Lung (tissue), 12 donors: Measurements from ENCODE around the gene PGD. TPM values are rescaled to one million over a fixed set of nuclear protein-coding genes. Genes with fewer than 3 reads are reported as not detected.
"Not testable (repeated sequence)": the region's sequence is repeated elsewhere in the genome, so short reads cannot be mapped to it uniquely, and the experiment has no call there.

Experiments used
- ATAC-seq: fragments of 200-7000 bp; cut with Tn5 transposase; one replicate; pipeline ENCODE4 v1.9.1; 2020; ENCODE audit warnings: moderate number of reproducible peaks; ENCODE audit not compliant: insufficient read depth, low FRiP score
- DNase-seq, 3 donors: peaks; one replicate each; pipeline ENCODE4 v3.0.0-alpha.2; 2013 to 2017
- H3K27ac ChIP-seq, 2 donors: one replicate each; pipeline ENCODE4 v1.5.1; 2013; ENCODE audit warnings: mild to moderate bottlenecking in 2 of 2, moderate library complexity in 2 of 2, control low read depth in 1 of 2, inconsistent platforms in 1 of 2, low read depth in 1 of 2, low read length in 1 of 2
- H3K27me3 ChIP-seq, 3 donors: one replicate each; pipeline ENCODE4 v1.5.1; 2013; ENCODE audit warnings: low read length in 2 of 3; ENCODE audit not compliant: control insufficient read depth in 3 of 3, insufficient read depth in 3 of 3
- H3K36me3 ChIP-seq, 4 donors: one replicate each; pipeline ENCODE4 v1.5.1; 2013; ENCODE audit warnings: low read length in 4 of 4, mild to moderate bottlenecking in 1 of 4, moderate library complexity in 1 of 4; ENCODE audit not compliant: control insufficient read depth in 4 of 4, insufficient read depth in 4 of 4
- H3K4me1 ChIP-seq, 5 donors: one replicate each; pipeline ENCODE4 v1.5.1; 2013; ENCODE audit warnings: low read length in 5 of 5, mild to moderate bottlenecking in 2 of 5, moderate library complexity in 1 of 5; ENCODE audit not compliant: control insufficient read depth in 5 of 5, insufficient read depth in 5 of 5
- H3K4me3 ChIP-seq: one replicate; pipeline ENCODE4 v1.5.1; 2013; ENCODE audit warnings: mild to moderate bottlenecking, control low read depth, moderate library complexity
- H3K9ac ChIP-seq, 2 donors: one replicate each; pipeline ENCODE4 v1.5.1; 2013; ENCODE audit warnings: low read length in 2 of 2, control low read depth in 1 of 2; ENCODE audit not compliant: insufficient read depth in 1 of 2
- H3K9me3 ChIP-seq, 4 donors: one replicate each; pipeline ENCODE4 v1.5.1; 2013; ENCODE audit warnings: low read length in 3 of 4, mild to moderate bottlenecking in 1 of 4, moderate library complexity in 1 of 4; ENCODE audit not compliant: control insufficient read depth in 4 of 4, insufficient read depth in 3 of 4
- WGBS, 2 donors: extraction: QIAGEN DNeasy Blood & Tissue Kit; methylation state at CpG; one replicate each; pipeline ENCODE4 v1.1.7; 2013; 5-methylcytosine and 5-hydroxymethylcytosine counted together
- polyA plus RNA-seq, 2 donors: library from polyadenylated mRNA; stranded (reverse); fragments of 200-250 nt; gene quantifications; one replicate each; pipeline ENCODE4 v1.2.1, GENCODE V29; 2013
- total RNA-seq, 2 donors: library from RNA; depleted of rRNA in 1 of 2; stranded (reverse); fragments of >200 nt in 1 of 2; gene quantifications; one replicate each; pipeline ENCODE4 v1.2.1, GENCODE V29; 2014 to 2021
- TF ChIP-seq, protein P1 (sequence below): IDR thresholded peaks from 2 replicates; pipeline ENCODE4 v1.5.1; 2012; ENCODE audit warnings: mild to moderate bottlenecking; ENCODE audit errors: control extremely low read depth, extremely low read depth
- donor health status: control.
- donor health status: control.
- donor health status: Bipolar disorder and iron deficiency.
- donor health status: healthy.
- donor health status: DM: yes; HTN: yes; CAD: no.

PGD gene
- total and polyA plus RNA-seq, 4 donors: 47.8 to 421 (median 164) TPM

- Histone ChIP-seq H3K9me3 (no peaks in the 10 kb centered on the region), H3K4me1 (peaks cover 0 to 8% (median 0%) of the 10 kb centered on the region in 5 donors), H3K36me3 (peaks cover 6 to 30% (median 15%) of the 10 kb centered on the region in 4 donors), H3K27me3 (no peaks in the 10 kb centered on the region), H3K27ac (no peak overlapping the region), H3K4me3 (no peak overlapping the region), H3K9ac (no peak overlapping the region)
- TF ChIP-seq, protein P1, sequence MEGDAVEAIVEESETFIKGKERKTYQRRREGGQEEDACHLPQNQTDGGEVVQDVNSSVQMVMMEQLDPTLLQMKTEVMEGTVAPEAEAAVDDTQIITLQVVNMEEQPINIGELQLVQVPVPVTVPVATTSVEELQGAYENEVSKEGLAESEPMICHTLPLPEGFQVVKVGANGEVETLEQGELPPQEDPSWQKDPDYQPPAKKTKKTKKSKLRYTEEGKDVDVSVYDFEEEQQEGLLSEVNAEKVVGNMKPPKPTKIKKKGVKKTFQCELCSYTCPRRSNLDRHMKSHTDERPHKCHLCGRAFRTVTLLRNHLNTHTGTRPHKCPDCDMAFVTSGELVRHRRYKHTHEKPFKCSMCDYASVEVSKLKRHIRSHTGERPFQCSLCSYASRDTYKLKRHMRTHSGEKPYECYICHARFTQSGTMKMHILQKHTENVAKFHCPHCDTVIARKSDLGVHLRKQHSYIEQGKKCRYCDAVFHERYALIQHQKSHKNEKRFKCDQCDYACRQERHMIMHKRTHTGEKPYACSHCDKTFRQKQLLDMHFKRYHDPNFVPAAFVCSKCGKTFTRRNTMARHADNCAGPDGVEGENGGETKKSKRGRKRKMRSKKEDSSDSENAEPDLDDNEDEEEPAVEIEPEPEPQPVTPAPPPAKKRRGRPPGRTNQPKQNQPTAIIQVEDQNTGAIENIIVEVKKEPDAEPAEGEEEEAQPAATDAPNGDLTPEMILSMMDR: no peak
- no peak for DNase-seq
- WGBS, 2 donors: 97% methylated on average over 5 of the region's 5 CpGs
- no peak for ATAC-seq
These were observed 22.8 kb downstream of the PGD start for GRCh38 chr1:10421637-10422036.

- Histone ChIP-seq H3K9me3 (no peaks in the 10 kb centered on the region), H3K4me1 (peaks cover 0 to 8% (median 0%) of the 10 kb centered on the region in 5 donors), H3K4me3 (no peak overlapping the region), H3K27me3 (no peaks in the 10 kb centered on the region), H3K9ac (no peak overlapping the region), H3K27ac (no peak overlapping the region), H3K36me3 (peaks cover 0 to 19% (median 9%) of the 10 kb centered on the region in 4 donors)
- peak; percentile 78 to 85 (median 78) for DNase-seq
- ATAC-seq: no peak
- 66 to 86% methylated on average over 9 of the region's 9 CpGs for WGBS, 2 donors
- TF ChIP-seq, protein P1: no peak
These were observed 25.2 kb downstream of the PGD start for GRCh38 chr1:10424034-10424433.

- Histone ChIP-seq H3K4me3 (no peak overlapping the region), H3K9me3 (no peaks in the 10 kb centered on the region), H3K27ac (no peak overlapping the region), H3K4me1 (peaks cover 0 to 8% (median 0%) of the 10 kb centered on the region in 5 donors), H3K27me3 (no peaks in the 10 kb centered on the region), H3K36me3 (peaks cover 0 to 14% (median 6%) of the 10 kb centered on the region in 4 donors), H3K9ac (no peak overlapping the region)
- TF ChIP-seq, protein P1: no peak
- WGBS, 2 donors: 91 to 93% methylated on average over 8 of the region's 8 CpGs
- no peak for ATAC-seq
- no peak for DNase-seq
These were observed 25.8 kb downstream of the PGD start for GRCh38 chr1:10424651-10425050.

DNA sequence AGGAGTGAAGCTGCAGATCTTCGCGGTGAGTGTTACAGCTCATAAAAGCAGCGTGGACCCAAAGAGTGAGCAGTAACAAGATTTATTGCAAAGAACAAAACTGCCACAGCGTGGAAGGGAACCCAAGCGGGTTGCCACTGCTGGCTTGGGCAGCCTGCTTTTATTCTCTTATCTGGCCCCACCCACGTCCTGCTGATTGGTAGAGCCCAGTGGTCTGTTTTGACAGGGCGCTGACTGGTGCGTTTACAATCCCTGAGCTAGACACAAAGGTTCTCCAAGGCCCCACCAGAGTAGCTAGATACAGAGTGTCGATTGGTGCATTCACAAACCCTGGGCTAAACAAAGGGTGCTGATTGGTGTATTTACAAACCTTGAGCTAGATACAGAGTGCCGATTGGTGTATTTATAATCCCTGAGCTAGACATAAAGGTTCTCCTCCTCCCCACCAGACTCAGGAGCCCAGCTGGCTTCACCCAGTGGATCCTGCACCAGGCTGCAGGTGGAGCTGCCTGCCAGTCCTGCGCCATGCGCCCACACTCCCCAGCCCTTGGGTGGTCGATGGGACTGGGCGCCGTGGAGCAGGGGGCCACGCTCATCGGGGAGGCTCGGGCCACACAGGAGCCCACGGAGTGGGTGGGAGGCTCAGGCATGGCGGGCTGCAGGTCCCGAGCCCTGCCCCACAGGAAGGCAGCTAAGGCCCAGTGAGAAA lies 27.1 kb downstream of the PGD start:
- not testable (repeated sequence) for ATAC-seq, DNase-seq, H3K27me3 ChIP-seq, H3K9me3 ChIP-seq, H3K36me3 ChIP-seq, H3K4me3 ChIP-seq, H3K27ac ChIP-seq, H3K9ac ChIP-seq
- peaks cover 0 to 15% (median 4%) of the 10 kb centered on the region in 5 donors for H3K4me1 ChIP-seq
- WGBS, 2 donors: 87 to 90% methylated on average over 21 of the region's 21 CpGs

DNA sequence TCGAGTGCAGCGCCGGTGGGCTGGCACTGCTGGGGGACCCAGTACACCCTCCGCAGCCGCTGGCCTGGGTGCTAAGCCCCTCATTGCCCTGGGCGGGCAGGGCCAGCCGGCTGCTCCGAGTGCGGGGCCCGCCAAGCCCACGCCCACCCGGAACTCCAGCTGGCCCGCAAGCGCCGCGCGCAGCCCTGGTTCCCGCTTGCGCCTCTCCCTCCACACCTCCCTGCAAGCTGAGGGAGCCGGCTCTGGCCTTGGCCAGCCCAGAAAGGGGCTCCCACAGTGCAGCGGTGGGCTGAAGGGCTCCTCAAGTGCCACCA lies 27.6 kb downstream of the PGD start:
- WGBS, 2 donors: 94 to 96% methylated on average over 15 to 21 of the region's 21 CpGs
- not testable (repeated sequence) for ATAC-seq, H3K36me3 ChIP-seq, H3K27ac ChIP-seq, H3K9ac ChIP-seq, DNase-seq, H3K9me3 ChIP-seq, H3K4me3 ChIP-seq, H3K27me3 ChIP-seq
- H3K4me1 ChIP-seq: peaks cover 0 to 20% (median 4%) of the 10 kb centered on the region in 5 donors
